ENCODE measurements around the gene AGRN. TPM values are rescaled to one million over a fixed set of nuclear protein-coding genes. Genes with fewer than 3 reads are reported as not detected.
A peak's percentile ranks its signal among the peaks of the same experiment; 100 is the strongest.
"Not testable (repeated sequence)": the region's sequence is repeated elsewhere in the genome, so short reads cannot be mapped to it uniquely, and the experiment has no call there.

AGRN gene
- polyA plus RNA-seq, 3 donors from 2014 or later, result 0.87 TPM; not detected in 2

GRCh38 chr1:1024149-1024770, 4.3 kb downstream of the AGRN start:
- H3K36me3 Mint-ChIP-seq, result no peaks in the 10 kb centered on the region

GRCh38 chr1:1024771-1025699, 5.1 kb downstream of the AGRN start:
- DNase-seq, result no peak
- no peaks in the 10 kb centered on the region for H3K36me3 Mint-ChIP-seq
- no peak overlapping the region for H3K4me3 Mint-ChIP-seq
- no peaks in the 10 kb centered on the region for H3K9me3 Mint-ChIP-seq
- peaks cover 5 to 10% of the 10 kb centered on the region in 2 donors for H3K4me1 Mint-ChIP-seq
- H3K27me3 Mint-ChIP-seq (ENCODE audit: low read depth in 3 of 3), result peaks cover 0 to 7% (median 4%) of the 10 kb centered on the region in 3 donors
- H3K27ac Mint-ChIP-seq, result no peak overlapping the region

More at GRCh38 chr1:1024149-1024770, 4.3 kb downstream of the AGRN start:
- H3K4me1 Mint-ChIP-seq, result peaks cover 5 to 10% of the 10 kb centered on the region in 2 donors
- H3K4me3 Mint-ChIP-seq, result no peak overlapping the region
- H3K9me3 Mint-ChIP-seq, result no peaks in the 10 kb centered on the region
- H3K27me3 Mint-ChIP-seq (ENCODE audit: low read depth in 3 of 3), result peaks cover 0 to 7% (median 4%) of the 10 kb centered on the region in 3 donors
- DNase-seq, result no peak
- no peak overlapping the region for H3K27ac Mint-ChIP-seq

- Mint-ChIP-seq H3K9me3 (no peaks in the 10 kb centered on the region), H3K4me1 (peaks cover 5 to 10% of the 10 kb centered on the region in 2 donors), H3K27ac (no peak overlapping the region), H3K27me3 (ENCODE audit: low read depth in 3 of 3) (peaks cover 0 to 7% (median 4%) of the 10 kb centered on the region in 3 donors), H3K4me3 (no peak overlapping the region), H3K36me3 (no peaks in the 10 kb centered on the region)
- no peak for DNase-seq
Observed at GRCh38 chr1:1025730-1026129, 5.8 kb downstream of the AGRN start.

GRCh38 chr1:1026599-1027413, 6.9 kb downstream of the AGRN start:
- Mint-ChIP-seq H3K27ac (no peak overlapping the region), H3K4me1 (peaks cover 5 to 10% of the 10 kb centered on the region in 2 donors), H3K27me3 (ENCODE audit: low read depth in 3 of 3) (peaks cover 0 to 6% (median 4%) of the 10 kb centered on the region in 3 donors), H3K9me3 (no peaks in the 10 kb centered on the region), H3K36me3 (no peaks in the 10 kb centered on the region), H3K4me3 (no peak overlapping the region)
- no peak for DNase-seq

GRCh38 chr1:1027791-1028190, 7.9 kb downstream of the AGRN start:
- H3K27me3 Mint-ChIP-seq (ENCODE audit: low read depth in 3 of 3), result peaks cover 3 to 9% (median 4%) of the 10 kb centered on the region in 3 donors
- DNase-seq, result no peak
- no peak overlapping the region for H3K4me3 Mint-ChIP-seq
- H3K9me3 Mint-ChIP-seq, result no peaks in the 10 kb centered on the region
- H3K4me1 Mint-ChIP-seq, result peaks cover 0 to 8% of the 10 kb centered on the region in 2 donors
- no peak overlapping the region for H3K27ac Mint-ChIP-seq
- H3K36me3 Mint-ChIP-seq, result no peaks in the 10 kb centered on the region

- not testable (repeated sequence) for H3K4me3 Mint-ChIP-seq, H3K27ac Mint-ChIP-seq, H3K9me3 Mint-ChIP-seq
Observed at GRCh38 chr1:1030867-1031658, 11.1 kb downstream of the AGRN start.

GRCh38 chr1:1031659-1032235, 11.8 kb downstream of the AGRN start:
- no peak for DNase-seq
- no peaks in the 10 kb centered on the region for H3K36me3 Mint-ChIP-seq
- peak overlapping the region in 4 of 5 donors; percentile 6 to 52 (median 16) for H3K4me3 Mint-ChIP-seq
- peaks cover 0 to 9% of the 10 kb centered on the region in 2 donors for H3K4me1 Mint-ChIP-seq
- peak overlapping the region in 1 of 6 donors; percentile 40 for H3K27ac Mint-ChIP-seq
- H3K27me3 Mint-ChIP-seq (ENCODE audit: low read depth in 3 of 3), result peaks cover 3 to 9% (median 6%) of the 10 kb centered on the region in 3 donors
- no peaks in the 10 kb centered on the region for H3K9me3 Mint-ChIP-seq

More at GRCh38 chr1:1030867-1031658, 11.1 kb downstream of the AGRN start:
- H3K36me3 Mint-ChIP-seq; DNase-seq; H3K27me3 Mint-ChIP-seq (ENCODE audit: low read depth in 3 of 3); H3K4me1 Mint-ChIP-seq: not testable (repeated sequence)

GRCh38 chr1:1032424-1032823, 12.5 kb downstream of the AGRN start:
- Mint-ChIP-seq H3K4me1 (peaks cover 0 to 9% of the 10 kb centered on the region in 2 donors), H3K9me3 (no peaks in the 10 kb centered on the region), H3K36me3 (no peaks in the 10 kb centered on the region), H3K27ac (no peak overlapping the region), H3K4me3 (peak overlapping the region in 4 of 5 donors; percentile 12 to 52 (median 16)), H3K27me3 (ENCODE audit: low read depth in 3 of 3) (peaks cover 3 to 9% (median 6%) of the 10 kb centered on the region in 3 donors)
- no peak for DNase-seq

GRCh38 chr1:1033009-1033587, 13.2 kb downstream of the AGRN start:
- Mint-ChIP-seq H3K27me3 (ENCODE audit: low read depth in 3 of 3) (peaks cover 3 to 9% (median 6%) of the 10 kb centered on the region in 3 donors), H3K27ac (no peak overlapping the region), H3K36me3 (no peaks in the 10 kb centered on the region), H3K4me3 (peak overlapping the region; percentile 30 to 65 (median 48)), H3K9me3 (no peaks in the 10 kb centered on the region), H3K4me1 (peaks cover 0 to 9% of the 10 kb centered on the region in 2 donors)
- peak; percentile 77 to 78 (median 78) for DNase-seq

GRCh38 chr1:1033731-1034438, 14.0 kb downstream of the AGRN start:
- H3K9me3 Mint-ChIP-seq, result no peaks in the 10 kb centered on the region
- DNase-seq, result no peak
- peak overlapping the region in 2 of 5 donors; percentile 40 to 59 for H3K4me3 Mint-ChIP-seq
- peaks cover 6 to 15% (median 8%) of the 10 kb centered on the region in 3 donors for H3K27me3 Mint-ChIP-seq (ENCODE audit: low read depth in 3 of 3)
- peaks cover 0 to 10% of the 10 kb centered on the region in 2 donors for H3K4me1 Mint-ChIP-seq
- H3K36me3 Mint-ChIP-seq, result no peaks in the 10 kb centered on the region
- no peak overlapping the region for H3K27ac Mint-ChIP-seq

GRCh38 chr1:1034439-1034781, 14.5 kb downstream of the AGRN start:
- Mint-ChIP-seq H3K27me3 (ENCODE audit: low read depth in 3 of 3) (peaks cover 7 to 15% (median 8%) of the 10 kb centered on the region in 3 donors), H3K4me3 (peak overlapping the region in 3 of 5 donors; percentile 40 to 70 (median 46)), H3K9me3 (no peaks in the 10 kb centered on the region), H3K27ac (no peak overlapping the region), H3K36me3 (no peaks in the 10 kb centered on the region), H3K4me1 (peaks cover 4 to 15% of the 10 kb centered on the region in 2 donors)
- no peak for DNase-seq

All from immature natural killer cell (primary cell).